ENCODE results near the gene TCAP. TPM values are rescaled to one million over a fixed set of nuclear protein-coding genes. Genes with fewer than 3 reads are reported as not detected.

Gene TCAP
- total and polyA plus RNA-seq, 10 of the 15 experiments (the other 5 are each of a cell fraction or from before 2014, with no cell fraction given) = 0.17 to 1.0 (median 0.36) TPM; not detected in 3

DNA sequence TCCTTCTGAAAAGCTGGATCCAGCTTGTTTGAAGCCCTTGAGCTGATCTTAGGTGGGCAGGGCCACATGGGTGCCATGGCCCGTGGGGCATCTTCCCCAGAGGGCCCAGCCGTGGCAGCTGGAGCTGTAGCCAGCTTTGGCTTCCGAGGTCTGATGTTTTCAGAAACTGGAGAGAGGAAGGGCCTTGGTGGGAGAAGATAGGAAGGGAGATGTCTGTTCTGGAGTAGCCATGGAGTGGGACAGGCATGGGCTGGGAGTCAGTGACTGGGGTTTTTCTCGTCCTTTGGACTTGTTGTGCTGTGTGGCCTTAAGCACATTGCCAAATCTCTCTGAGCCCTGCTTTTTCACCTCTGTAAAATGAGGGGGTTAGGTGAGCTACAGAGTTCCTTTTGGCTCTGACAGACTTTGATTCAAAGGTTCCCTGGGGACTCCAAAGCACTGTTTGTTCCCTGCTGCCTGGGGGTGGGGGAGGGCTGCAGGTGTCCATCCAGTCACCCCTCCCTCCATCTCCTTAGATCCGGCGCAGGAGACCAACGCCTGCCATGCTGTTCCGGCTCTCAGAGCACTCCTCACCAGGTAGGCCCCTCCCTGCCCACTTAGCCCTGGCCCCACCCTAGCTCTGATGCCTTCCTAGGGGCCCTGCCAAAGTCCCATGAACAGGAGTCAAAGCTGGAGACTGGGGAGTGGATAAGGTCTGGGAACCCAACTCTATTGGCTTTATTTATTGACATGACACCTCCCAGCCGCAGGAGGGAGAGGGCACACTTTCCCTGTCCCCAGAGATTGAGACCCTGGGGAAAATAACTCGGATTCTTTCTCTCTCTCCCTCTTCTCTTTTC is 36.3 kb upstream of the TCAP start:
- no peak overlapping the region for H3K27ac ChIP-seq (ENCODE audit: control insufficient read depth, insufficient read depth)
- no peak overlapping the region for H3K4me3 ChIP-seq
- in situ Hi-C loops (cut with MboI) = no loop called here
- ChIA-PET SMC1A (ENCODE audit: uncharacterized antibody, unreplicated experiment) (no interaction called here), CTCF (interaction anchor here (0.5 to 2.0 kb wide), 7 partner anchors 19 to 347 kb away, joined by 3 to 9 read pairs (median 4); no protein-coding TSS in a partner anchor), POLR2A (no interaction called here), RAD21 (ENCODE audit: unreplicated experiment) (interaction anchor here (0.7 kb wide), 1 partner anchor 124 kb away, joined by 3 read pairs; no protein-coding TSS in a partner anchor)
- no peaks in the 10 kb centered on the region for H3K4me1 ChIP-seq (ENCODE audit: control insufficient read depth, insufficient read depth, low read length)
- no peaks in the 10 kb centered on the region for H3K9me3 ChIP-seq (replicated peaks; ENCODE audit: control insufficient read depth, insufficient read depth, low read length)
- no peak overlapping the region for H3K4me2 ChIP-seq (ENCODE audit: control insufficient read depth, insufficient read depth)
- H4K20me1 ChIP-seq (ENCODE audit: control insufficient read depth, insufficient read depth) = no peaks in the 10 kb centered on the region
- BruUV-seq (replicated peaks) = no TSS peak
- intact Hi-C loops (cut with micrococcal nuclease; ENCODE audit: unreplicated experiment) = no loop called here
- 56% methylated on average over 10 of the region's 10 CpGs for WGBS (ENCODE audit: insufficient coverage, insufficient replicate concordance, low lambda C conversion rate, missing lambda C conversion rate)
- DNase-seq (ENCODE audit: low read depth, low spot score) (no peak), ATAC-seq (no peak), FAIRE-seq (no peak)
- H3K36me3 ChIP-seq (ENCODE audit: control insufficient read depth in 2 of 2, insufficient read depth in 2 of 2, low read length in 1 of 2) = no peaks in the 10 kb centered on the region
- H2AFZ ChIP-seq (ENCODE audit: control insufficient read depth, low read depth, low read length) = no peak overlapping the region
- no peak for TF ChIP-seq CBX5 (IDR thresholded peaks at IDR 0.05; ENCODE audit: low read depth)
- TF ChIP-seq BCL11A (IDR thresholded peaks at IDR 0.05; ENCODE audit: low read depth, low read length) = no peak
- TF ChIP-seq BMI1 (IDR thresholded peaks at IDR 0.05; ENCODE audit: borderline replicate concordance) = no peak
- TF ChIP-seq, protein P1, sequence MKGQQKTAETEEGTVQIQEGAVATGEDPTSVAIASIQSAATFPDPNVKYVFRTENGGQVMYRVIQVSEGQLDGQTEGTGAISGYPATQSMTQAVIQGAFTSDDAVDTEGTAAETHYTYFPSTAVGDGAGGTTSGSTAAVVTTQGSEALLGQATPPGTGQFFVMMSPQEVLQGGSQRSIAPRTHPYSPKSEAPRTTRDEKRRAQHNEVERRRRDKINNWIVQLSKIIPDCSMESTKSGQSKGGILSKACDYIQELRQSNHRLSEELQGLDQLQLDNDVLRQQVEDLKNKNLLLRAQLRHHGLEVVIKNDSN (IDR thresholded peaks at IDR 0.05; ENCODE audit: borderline replicate concordance, extremely low read length, insufficient read depth, low read depth, low read length) = no peak
- no peak for TF ChIP-seq SMAD1 (IDR thresholded peaks at IDR 0.05; ENCODE audit: low read depth, partially characterized antibody)
- TF ChIP-seq RFX5 (IDR thresholded peaks at IDR 0.05; ENCODE audit: low read depth, low read length) = no peak
- no peak for TF ChIP-seq NR2C2 (IDR thresholded peaks at IDR 0.05; ENCODE audit: borderline replicate concordance, control insufficient read depth, insufficient read length, low read depth)
- no peak overlapping the region for H3K9ac ChIP-seq (ENCODE audit: control insufficient read depth, insufficient read depth, low read length)
- peaks cover 7 to 8% of the 10 kb centered on the region in 2 experiments for H3K27me3 ChIP-seq (replicated peaks in 1 of 2; ENCODE audit: control insufficient read depth in 2 of 2, insufficient read depth in 2 of 2, low read length in 1 of 2)
- no peaks in the 10 kb centered on the region for H3K79me2 ChIP-seq (ENCODE audit: control insufficient read depth, insufficient read depth, low read length)
